MCF 10A (cell line): ENCODE data around the gene ATXN10. TPM values are rescaled to one million over a fixed set of nuclear protein-coding genes. Genes with fewer than 3 reads are reported as not detected.

Experiments
- BruUV-seq: library from RNA; stranded (reverse); fragments of 400-500 nt; replicated peaks from 2 replicates; lab custom pipeline; 2021; lab: Mats Ljungman, UMichigan
- CTCF ChIA-PET: fragments of 300-600 bp; sonication (Branson Sonifier 250); formaldehyde crosslinking; extraction: SDS; loops from one replicate; lab custom pipeline; 2021; ENCODE audit warnings: antibody characterized with exemption, inconsistent platforms; lab: Yijun Ruan, JAX
- POLR2A ChIA-PET: fragments of 300-600, 350-650 bp; sonication (Branson Sonifier 250); formaldehyde crosslinking; extraction: SDS; loops from one replicate; lab custom pipeline; 2020; ENCODE audit warnings: antibody characterized with exemption, inconsistent platforms; lab: Yijun Ruan, JAX
- DNase-seq: peaks from one replicate; pipeline ENCODE4 v3.0.0-alpha.2; 2018; ENCODE audit not compliant: unreplicated experiment
- H3K27ac Mint-ChIP-seq: one replicate; pipeline ENCODE4 v1.8.0; 2022; ENCODE audit warnings: mild to moderate bottlenecking, low read depth, mixed read lengths; ENCODE audit not compliant: unreplicated experiment
- H3K27me3 Mint-ChIP-seq: one replicate; pipeline ENCODE4 v1.8.0; 2022; ENCODE audit warnings: mixed read lengths; ENCODE audit not compliant: insufficient read depth, unreplicated experiment
- H3K36me3 Mint-ChIP-seq: one replicate; pipeline ENCODE4 v1.8.0; 2022; ENCODE audit warnings: mild to moderate bottlenecking, moderate library complexity, mixed read lengths; ENCODE audit not compliant: insufficient read depth, unreplicated experiment
- H3K4me1 Mint-ChIP-seq: one replicate; pipeline ENCODE4 v1.8.0; 2022; ENCODE audit warnings: mixed read lengths; ENCODE audit not compliant: insufficient read depth, unreplicated experiment
- H3K4me3 Mint-ChIP-seq: one replicate; pipeline ENCODE4 v1.8.0; 2022; ENCODE audit warnings: mild to moderate bottlenecking, moderate library complexity, mixed read lengths; ENCODE audit not compliant: unreplicated experiment
- H3K9me3 Mint-ChIP-seq: one replicate; pipeline ENCODE4 v1.8.0; 2022; ENCODE audit warnings: mixed read lengths; ENCODE audit not compliant: unreplicated experiment
- intact Hi-C: fragments of 100-400 bp; cut with micrococcal nuclease; formaldehyde crosslinking; loops from 2 replicates; pipeline ENCODE4 v1.14.1; 2022
- total RNA-seq: library from RNA; stranded (reverse); gene quantifications from 2 replicates; pipeline ENCODE4 v1.2.3, GENCODE V29; 2022
- TF ChIP-seq, protein P1 (sequence below): fragments of 200-600 bp; IDR thresholded peaks from one replicate; pipeline ENCODE4 v1.8.0; 2022; ENCODE audit warnings: antibody characterized with exemption, mild to moderate bottlenecking; ENCODE audit not compliant: unreplicated experiment

ATXN10 gene
- total RNA-seq, 1 experiment from 2014 or later, result 193 TPM

GRCh38 chr22:45726081-45726480, 54.4 kb downstream of the ATXN10 start:
- peaks cover 27% of the 10 kb centered on the region for H3K36me3 Mint-ChIP-seq
- intact Hi-C loops, result no loop called here
- no peaks in the 10 kb centered on the region for H3K9me3 Mint-ChIP-seq
- ChIA-PET POLR2A (no interaction called here), CTCF (no interaction called here)
- H3K27ac Mint-ChIP-seq, result no peak overlapping the region
- TF ChIP-seq, protein P1, sequence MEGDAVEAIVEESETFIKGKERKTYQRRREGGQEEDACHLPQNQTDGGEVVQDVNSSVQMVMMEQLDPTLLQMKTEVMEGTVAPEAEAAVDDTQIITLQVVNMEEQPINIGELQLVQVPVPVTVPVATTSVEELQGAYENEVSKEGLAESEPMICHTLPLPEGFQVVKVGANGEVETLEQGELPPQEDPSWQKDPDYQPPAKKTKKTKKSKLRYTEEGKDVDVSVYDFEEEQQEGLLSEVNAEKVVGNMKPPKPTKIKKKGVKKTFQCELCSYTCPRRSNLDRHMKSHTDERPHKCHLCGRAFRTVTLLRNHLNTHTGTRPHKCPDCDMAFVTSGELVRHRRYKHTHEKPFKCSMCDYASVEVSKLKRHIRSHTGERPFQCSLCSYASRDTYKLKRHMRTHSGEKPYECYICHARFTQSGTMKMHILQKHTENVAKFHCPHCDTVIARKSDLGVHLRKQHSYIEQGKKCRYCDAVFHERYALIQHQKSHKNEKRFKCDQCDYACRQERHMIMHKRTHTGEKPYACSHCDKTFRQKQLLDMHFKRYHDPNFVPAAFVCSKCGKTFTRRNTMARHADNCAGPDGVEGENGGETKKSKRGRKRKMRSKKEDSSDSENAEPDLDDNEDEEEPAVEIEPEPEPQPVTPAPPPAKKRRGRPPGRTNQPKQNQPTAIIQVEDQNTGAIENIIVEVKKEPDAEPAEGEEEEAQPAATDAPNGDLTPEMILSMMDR, result no peak
- no peaks in the 10 kb centered on the region for H3K27me3 Mint-ChIP-seq
- DNase-seq, result no peak
- H3K4me1 Mint-ChIP-seq, result peaks cover 20% of the 10 kb centered on the region
- H3K4me3 Mint-ChIP-seq, result no peak overlapping the region
- BruUV-seq, result no TSS peak

DNA sequence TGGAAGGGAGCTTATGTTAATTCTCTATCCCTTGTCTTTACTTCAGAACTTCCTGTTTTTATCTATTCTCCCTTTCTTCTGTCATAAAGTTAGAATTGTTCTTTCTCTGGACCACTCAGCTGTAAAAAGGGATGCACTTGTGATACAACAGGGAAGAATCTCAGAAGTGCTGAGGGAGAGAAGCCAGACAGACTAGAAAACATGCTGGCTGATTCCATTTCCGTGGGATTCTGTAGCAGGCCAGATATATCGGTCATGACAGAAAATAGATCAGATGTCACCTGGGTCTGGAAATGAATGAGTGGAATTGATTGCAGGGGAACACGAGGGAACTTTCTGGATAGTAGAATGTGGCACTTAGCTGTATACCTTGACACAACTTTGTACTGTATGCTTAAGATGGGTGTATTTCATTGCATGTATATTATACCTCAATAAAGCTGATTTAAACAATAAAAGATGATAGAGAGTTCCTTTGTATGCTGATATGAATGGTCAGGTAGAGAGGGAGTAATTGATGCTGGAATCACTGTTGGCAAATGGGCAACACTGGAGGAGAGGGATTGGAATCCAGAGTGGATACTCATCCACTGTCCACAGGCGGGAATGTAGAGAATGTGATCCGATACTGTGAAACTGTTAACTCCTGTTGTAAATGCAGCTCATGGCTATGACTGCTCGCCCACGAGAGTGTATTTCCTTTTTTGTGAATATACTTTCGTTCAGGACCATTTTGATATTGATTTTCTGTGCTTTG, 59.6 kb downstream of the ATXN10 start:
- H3K27ac Mint-ChIP-seq, result peak overlapping the region; percentile 80
- H3K4me3 Mint-ChIP-seq, result no peak overlapping the region
- CTCF ChIA-PET, result interaction anchor here (0.6 to 1.6 kb wide), 8 partner anchors 9 to 153 kb away, joined by 3 to 7 read pairs (median 3); no protein-coding TSS in a partner anchor
- H3K36me3 Mint-ChIP-seq, result peaks cover 25% of the 10 kb centered on the region
- TF ChIP-seq, protein P1, result no peak
- BruUV-seq, result TSS peak; percentile 7
- no peak for DNase-seq
- intact Hi-C loops, result no loop called here
- no peaks in the 10 kb centered on the region for H3K9me3 Mint-ChIP-seq
- H3K4me1 Mint-ChIP-seq, result peaks cover 19% of the 10 kb centered on the region
- H3K27me3 Mint-ChIP-seq, result no peaks in the 10 kb centered on the region
- POLR2A ChIA-PET, result interaction anchor here (0.6 to 2.1 kb wide), 8 partner anchors 9 to 236 kb away, joined by 3 to 8 read pairs (median 4); no protein-coding TSS in a partner anchor

GRCh38 chr22:45731798-45732495, 60.3 kb downstream of the ATXN10 start:
- no peak overlapping the region for H3K4me3 Mint-ChIP-seq
- H3K27me3 Mint-ChIP-seq, result no peaks in the 10 kb centered on the region
- no TSS peak for BruUV-seq
- H3K27ac Mint-ChIP-seq, result peak overlapping the region; percentile 80
- CTCF ChIA-PET, result interaction anchor here (0.6 to 1.6 kb wide), 18 partner anchors 8 to 258 kb away, joined by 3 to 7 read pairs (median 4); no protein-coding TSS in a partner anchor
- POLR2A ChIA-PET, result interaction anchor here (0.6 to 2.1 kb wide), 5 partner anchors 31 to 237 kb away, joined by 3 to 8 read pairs (median 4); no protein-coding TSS in a partner anchor
- DNase-seq, result peak; percentile 85
- H3K4me1 Mint-ChIP-seq, result peaks cover 15% of the 10 kb centered on the region
- TF ChIP-seq, protein P1, result peak; percentile 42
- H3K9me3 Mint-ChIP-seq, result no peaks in the 10 kb centered on the region
- intact Hi-C loops, result loop anchor here (1.0 kb wide), 2 partner anchors 73 to 99 kb away; no protein-coding TSS in a partner anchor
- peaks cover 32% of the 10 kb centered on the region for H3K36me3 Mint-ChIP-seq

DNA sequence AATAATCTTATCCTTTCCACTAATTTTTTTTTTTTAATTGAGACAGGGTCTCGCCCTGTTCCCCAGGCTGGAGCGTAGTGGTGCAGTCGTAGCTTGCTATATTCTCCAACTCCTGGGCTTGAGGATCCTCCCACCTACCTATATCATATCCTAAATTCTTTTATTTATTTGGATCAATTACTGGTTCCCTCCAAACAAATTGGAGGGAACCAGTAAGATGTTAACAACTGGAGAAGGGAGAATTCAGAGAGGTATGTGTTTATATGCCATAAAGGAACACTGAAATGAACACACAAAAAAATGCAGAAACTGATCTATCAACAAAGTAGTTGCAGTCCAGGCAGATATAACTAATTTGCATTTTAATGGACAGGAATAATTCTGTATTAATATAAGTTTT, 63.6 kb downstream of the ATXN10 start:
- H3K27me3 Mint-ChIP-seq, result no peaks in the 10 kb centered on the region
- ChIA-PET POLR2A (interaction anchor here (0.7 to 1.2 kb wide), 2 partner anchors 14 to 16 kb away, joined by 3 to 4 read pairs; no protein-coding TSS in a partner anchor), CTCF (interaction anchor here (0.7 kb wide), 1 partner anchor 440 kb away, joined by 5 read pairs; no protein-coding TSS in a partner anchor)
- no peak for DNase-seq
- BruUV-seq, result no TSS peak
- peaks cover 21% of the 10 kb centered on the region for H3K4me1 Mint-ChIP-seq
- H3K36me3 Mint-ChIP-seq, result peaks cover 64% of the 10 kb centered on the region
- TF ChIP-seq, protein P1, result no peak
- H3K9me3 Mint-ChIP-seq, result no peaks in the 10 kb centered on the region
- H3K4me3 Mint-ChIP-seq, result no peak overlapping the region
- intact Hi-C loops, result no loop called here
- H3K27ac Mint-ChIP-seq, result no peak overlapping the region
